Kidney tubule cell (primary cell): ENCODE measurements around the gene LRRC4B.
"Not testable (repeated sequence)": the region's sequence is repeated elsewhere in the genome, so short reads cannot be mapped to it uniquely, and the experiment has no call there.

ENCODE experiments used
- DNase-seq: peaks from one replicate; pipeline ENCODE4 v3.0.0-alpha.2; 2018; ENCODE audit warnings: low spot score

The LRRC4B gene

GRCh38 chr19:50567882-50568727 is at the start of gene LRRC4B:
TSS of gene LRRC4B (minus strand) at chr19:50568435. CDS start at chr19:50548838, 19,597 bp downstream.
- no peak for DNase-seq

- DNase-seq, result not testable (repeated sequence)
These were observed 44.5 kb upstream of the LRRC4B start for GRCh38 chr19:50612504-50613404.

GRCh38 chr19:50607874-50608785 is 39.9 kb upstream of the LRRC4B start:
- peak; percentile 72 for DNase-seq

- DNase-seq, result no peak
These were observed 39.2 kb upstream of the LRRC4B start for GRCh38 chr19:50607388-50607787.

GRCh38 chr19:50606059-50606836 is 38.0 kb upstream of the LRRC4B start:
- DNase-seq, result not testable (repeated sequence)

- DNase-seq, result not testable (repeated sequence)
These were observed 36.2 kb upstream of the LRRC4B start for GRCh38 chr19:50604264-50605073.

GRCh38 chr19:50602935-50603334 is 34.7 kb upstream of the LRRC4B start:
- no peak for DNase-seq

GRCh38 chr19:50602496-50602895 is 34.3 kb upstream of the LRRC4B start:
- DNase-seq, result no peak

- no peak for DNase-seq
These were observed 33.8 kb upstream of the LRRC4B start for GRCh38 chr19:50602089-50602422.

GRCh38 chr19:50601407-50602088 is 33.3 kb upstream of the LRRC4B start:
- DNase-seq, result no peak

- DNase-seq, result no peak
These were observed 31.2 kb upstream of the LRRC4B start for GRCh38 chr19:50599427-50599826.

GRCh38 chr19:50590191-50590590 is 22.0 kb upstream of the LRRC4B start:
- DNase-seq, result no peak

GRCh38 chr19:50581795-50582660 is 13.8 kb upstream of the LRRC4B start:
- not testable (repeated sequence) for DNase-seq

- DNase-seq, result peak; percentile 58
These were observed 12.9 kb upstream of the LRRC4B start for GRCh38 chr19:50580970-50581634.

GRCh38 chr19:50580240-50580639 is 12.0 kb upstream of the LRRC4B start:
- DNase-seq, result no peak

- DNase-seq, result not testable (repeated sequence)
These were observed 8.5 kb upstream of the LRRC4B start for GRCh38 chr19:50576769-50577168.

GRCh38 chr19:50573741-50574461 is 5.7 kb upstream of the LRRC4B start:
- DNase-seq, result no peak
